SK-N-SH (cell line): ENCODE data around the gene WT1.

Source experiments
- EP300 ChIP-seq, 2 experiments: IDR thresholded peaks; 2 replicates each; pipeline versions ENCODE4 v1.4.0 to v1.6.1; 2012; ENCODE audit warnings: borderline replicate concordance in 1 of 2, low read depth in 1 of 2, low read length in 1 of 2
- EZH2phosphoT487 ChIP-seq: fragments of 200-600 bp; sonication (generic); IDR thresholded peaks from 2 replicates; pipeline ENCODE4 v1.6.1; 2017; ENCODE audit warnings: low read depth, mixed run types, mild to moderate bottlenecking, antibody characterized with exemption, moderate library complexity, borderline replicate concordance
- MXI1 ChIP-seq: IDR thresholded peaks from 2 replicates; pipeline ENCODE4 v1.6.1; 2012; ENCODE audit warnings: mild to moderate bottlenecking, low read depth, low read length, improper control_type of control experiment
- TAF1 ChIP-seq: IDR thresholded peaks from 2 replicates; pipeline ENCODE4 v1.6.1; 2012; ENCODE audit warnings: low read depth, mild to moderate bottlenecking, low read length, moderate library complexity, borderline replicate concordance
- TCF12 ChIP-seq: IDR thresholded peaks from 2 replicates; pipeline ENCODE4 v1.4.0; 2012

DNA sequence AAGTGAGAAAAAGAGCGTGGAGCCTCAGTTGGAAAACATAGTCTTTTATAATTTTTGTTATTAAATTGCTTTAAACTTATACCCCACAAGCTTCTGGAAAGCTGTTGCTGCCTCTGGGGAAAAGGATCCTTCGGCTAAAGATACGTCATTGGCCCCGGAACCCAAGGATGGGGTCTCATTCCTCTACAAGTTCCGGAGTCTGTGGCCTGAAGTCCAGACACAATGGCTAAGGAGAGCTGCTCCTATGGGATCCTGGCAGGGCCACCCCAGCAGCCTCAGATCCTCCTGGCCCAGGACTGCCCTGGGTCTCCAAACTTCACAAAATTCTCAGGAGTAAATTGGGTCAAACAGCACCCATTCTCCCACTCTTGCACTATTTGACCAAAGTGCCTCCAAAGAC is 5.9 kb downstream of the WT1 start:
- TF ChIP-seq EZH2phosphoT487 (no peak), TAF1 (no peak), EP300 (IDR thresholded peaks at IDR 0.05; ENCODE audit: borderline replicate concordance in 1 of 2, low read depth in 1 of 2, low read length in 1 of 2) (no peak), TCF12 (no peak), MXI1 (no peak)
